ENCODE measurements around the gene RNF220. TPM values are rescaled to one million over a fixed set of nuclear protein-coding genes. Genes with fewer than 3 reads are reported as not detected.

The RNF220 gene
- total and polyA plus RNA-seq, 2 donors (not counting 3 experiments of a cell fraction or from before 2014, with no cell fraction given): 62.7 to 66.6 TPM

- TF ChIP-seq GATA2 (IDR thresholded peaks at IDR 0.05; ENCODE audit: insufficient read depth, insufficient read length, low read depth, low read length): no peak
- Histone ChIP-seq H3K9me1 (replicated peaks; ENCODE audit: control insufficient read depth, extremely low read depth, insufficient read depth, low read length) (no peaks in the 10 kb centered on the region), H3K4me2 (ENCODE audit: insufficient read depth, low read length) (no peak overlapping the region), H3K79me2 (ENCODE audit: control insufficient read depth, insufficient read depth, low read length) (no peaks in the 10 kb centered on the region), H3K4me3 (replicated peaks in 1 of 3; ENCODE audit: insufficient read depth in 1 of 3, low read depth in 1 of 3, low read length in 3 of 3) (no peak overlapping the region), H3K36me3 (ENCODE audit: control insufficient read depth in 2 of 2, extremely low read depth in 1 of 2, insufficient read depth in 2 of 2, low read length in 2 of 2) (no peaks in the 10 kb centered on the region), H3K4me1 (ENCODE audit: control insufficient read depth, extremely low read depth, insufficient read depth, low read length) (no peaks in the 10 kb centered on the region), H3K27me3 (ENCODE audit: control insufficient read depth in 2 of 2, insufficient read depth in 2 of 2, low read length in 2 of 2) (peaks cover 10 to 14% of the 10 kb centered on the region in 2 experiments), H4K20me1 (replicated peaks; ENCODE audit: control insufficient read depth, extremely low read depth, insufficient read depth, low read length) (no peaks in the 10 kb centered on the region), H3K27ac (ENCODE audit: insufficient read depth, low read depth, low read length) (no peak overlapping the region), H3K9ac (replicated peaks; ENCODE audit: extremely low read depth, insufficient read depth, low read length) (no peak overlapping the region), H3K9me3 (replicated peaks; ENCODE audit: control insufficient read depth, insufficient read depth, low read length) (no peaks in the 10 kb centered on the region), H2AFZ (ENCODE audit: low read depth, low read length) (no peak overlapping the region)
- intact Hi-C loops (cut with micrococcal nuclease): no loop called here
- dilution Hi-C loops (cut with MboI; ENCODE audit: extremely low pct_ligation_motif_present, low sequenced_read_pairs): no loop called here
- FAIRE-seq: no peak
- no peak for DNase-seq (ENCODE audit: low read depth, low spot score)
- ChIA-PET CTCF (interaction anchor here (1.5 to 8.2 kb wide), 2 partner anchors 9 to 127 kb away, joined by 5 to 184 read pairs; no protein-coding TSS in a partner anchor), POLR2A (no interaction called here)
- no TSS peak for BruUV-seq (replicated peaks)
Measured at GRCh38 chr1:44505210-44505993, 100.3 kb downstream of the RNF220 start.

- FAIRE-seq (no peak), DNase-seq (ENCODE audit: low read depth, low spot score) (no peak)
- Histone ChIP-seq H3K9me3 (replicated peaks; ENCODE audit: control insufficient read depth, insufficient read depth, low read length) (no peaks in the 10 kb centered on the region), H3K27me3 (ENCODE audit: control insufficient read depth in 2 of 2, insufficient read depth in 2 of 2, low read length in 2 of 2) (peaks cover 8 to 18% of the 10 kb centered on the region in 2 experiments), H3K36me3 (ENCODE audit: control insufficient read depth in 2 of 2, extremely low read depth in 1 of 2, insufficient read depth in 2 of 2, low read length in 2 of 2) (no peaks in the 10 kb centered on the region), H3K9ac (replicated peaks; ENCODE audit: extremely low read depth, insufficient read depth, low read length) (no peak overlapping the region), H4K20me1 (replicated peaks; ENCODE audit: control insufficient read depth, extremely low read depth, insufficient read depth, low read length) (no peaks in the 10 kb centered on the region), H3K9me1 (replicated peaks; ENCODE audit: control insufficient read depth, extremely low read depth, insufficient read depth, low read length) (no peaks in the 10 kb centered on the region), H3K4me2 (ENCODE audit: insufficient read depth, low read length) (no peak overlapping the region), H3K79me2 (ENCODE audit: control insufficient read depth, insufficient read depth, low read length) (no peaks in the 10 kb centered on the region), H3K27ac (ENCODE audit: insufficient read depth, low read depth, low read length) (no peak overlapping the region), H3K4me3 (replicated peaks in 1 of 3; ENCODE audit: insufficient read depth in 1 of 3, low read depth in 1 of 3, low read length in 3 of 3) (no peak overlapping the region), H3K4me1 (ENCODE audit: control insufficient read depth, extremely low read depth, insufficient read depth, low read length) (no peaks in the 10 kb centered on the region), H2AFZ (ENCODE audit: low read depth, low read length) (no peak overlapping the region)
- CTCF ChIA-PET: interaction anchor here (0.8 to 1.4 kb wide), 2 partner anchors 64 to 130 kb away, joined by 3 to 4 read pairs; no protein-coding TSS in a partner anchor
- dilution Hi-C loops (cut with MboI; ENCODE audit: extremely low pct_ligation_motif_present, low sequenced_read_pairs): no loop called here
- POLR2A ChIA-PET: no interaction called here
- BruUV-seq (replicated peaks): no TSS peak
- intact Hi-C loops (cut with micrococcal nuclease): no loop called here
- TF ChIP-seq POLR2AphosphoS5 (IDR thresholded peaks at IDR 0.05; ENCODE audit: insufficient read depth, low read depth, low read length) (no peak), MAX (IDR thresholded peaks at IDR 0.05; ENCODE audit: insufficient read depth, insufficient read length) (no peak), JUN (IDR thresholded peaks at IDR 0.05; ENCODE audit: borderline replicate concordance, insufficient read depth, insufficient read length, low read depth) (no peak), MYC (IDR thresholded peaks at IDR 0.05; ENCODE audit: low read depth, low read length) (no peak), POLR2A (IDR thresholded peaks at IDR 0.05; ENCODE audit: low read depth, low read length) (no peak), CTCF (IDR thresholded peaks at IDR 0.05; ENCODE audit: extremely low read depth in 1 of 2, insufficient read depth in 1 of 2, low read depth in 1 of 2, low read length in 2 of 2) (no peak), FOS (IDR thresholded peaks at IDR 0.05; ENCODE audit: borderline replicate concordance, insufficient read depth, low read length) (no peak), GATA2 (IDR thresholded peaks at IDR 0.05; ENCODE audit: insufficient read depth, insufficient read length, low read depth, low read length) (no peak), EZH2 (IDR thresholded peaks at IDR 0.05; ENCODE audit: borderline replicate concordance, low read depth, low read length, severe bottlenecking) (no peak)
Measured at GRCh38 chr1:44507490-44508396, 102.7 kb downstream of the RNF220 start.
